Right lobe of liver (tissue), 4 donors: ENCODE data around the gene CPD.

ENCODE experiments used
- CTCF ChIP-seq, 4 donors: fragments of 200-600 bp in 3 of 4; fragments of 450-650 bp in 1 of 4; IDR thresholded peaks; one replicate each; pipeline versions ENCODE4 v1.5.1 to v1.8.0; 2016 to 2022; ENCODE audit warnings: antibody characterized with exemption in 4 of 4, mild to moderate bottlenecking in 2 of 4
- POLR2A ChIP-seq: fragments of 450-650 bp; IDR thresholded peaks from one replicate; pipeline ENCODE4 v1.6.1; 2017; ENCODE audit warnings: antibody characterized with exemption, mild to moderate bottlenecking
- donor health status: DM: no; HTN: no; CAD: no.
- donor health status: DM: no; HTN: no; CAD: no.
- donor health status: DM: no; HTN: yes; CAD: no.

- TF ChIP-seq POLR2A: no peak
- no peak for TF ChIP-seq CTCF (IDR thresholded peaks at IDR 0.05)
Observed at GRCh38 chr17:30503558-30503957, 124.8 kb downstream of the CPD start.
